HepG2 (cell line): Measurements from ENCODE around the gene DSPP. TPM values are rescaled to one million over a fixed set of nuclear protein-coding genes. Genes with fewer than 3 reads are reported as not detected.

Experiments used
- ATAC-seq: fragments of 200-7000 bp; cut with Tn5 transposase; 3 replicates; pipeline ENCODE4 v1.9.1; 2020; ENCODE audit warnings: mild to moderate bottlenecking, moderate library complexity
- BruUV-seq: library from RNA; stranded (reverse); fragments of 400-500 nt; replicated peaks from 2 replicates; lab custom pipeline; 2021; lab: Mats Ljungman, UMichigan
- CTCF ChIA-PET: fragments of 300-600 bp; formaldehyde crosslinking; extraction: SDS; loops from one replicate; lab custom pipeline; 2021; ENCODE audit warnings: low total read pairs, inconsistent platforms, low intra/inter-chr PET ratio; lab: Yijun Ruan, JAX
- POLR2A ChIA-PET: fragments of 350-600 bp; sonication (Branson Sonifier 250); formaldehyde crosslinking; loops from one replicate; lab custom pipeline; 2020; ENCODE audit warnings: antibody characterized with exemption, inconsistent platforms; lab: Yijun Ruan, JAX
- DNase-seq: peaks from one replicate; pipeline ENCODE4 v3.0.0-alpha.2; 2015; ENCODE audit warnings: low spot score
- FAIRE-seq: peaks from 3 replicates; lab custom pipeline; 2011; peaks lifted over from hg19 to GRCh38; lab: Jason Lieb, UNC
- H2AFZ ChIP-seq: one replicate; pipeline ENCODE4 v1.6.1; 2011; ENCODE audit warnings: low read length, inconsistent platforms
- H3K27ac ChIP-seq: fragments of 300-600 bp; 3 replicates; pipeline ENCODE4 v1.8.0; 2011; ENCODE audit warnings: mixed run types, mild to moderate bottlenecking, mixed read lengths, low read length, inconsistent platforms; ENCODE audit not compliant: insufficient read depth; ENCODE audit errors: extremely low read length
- H3K27me3 ChIP-seq, 2 experiments: fragments of 200-600 bp in 1 of 2; 2 replicates in 1 of 2; 3 replicates in 1 of 2; pipeline versions ENCODE4 v1.6.0 to v1.8.0; 2011; ENCODE audit warnings: low read length in 2 of 2, mild to moderate bottlenecking in 2 of 2, moderate library complexity in 2 of 2, inconsistent platforms in 1 of 2; ENCODE audit not compliant: insufficient read depth in 2 of 2, control insufficient read depth in 1 of 2
- H3K36me3 ChIP-seq, 2 experiments: fragments of 200-600 bp in 1 of 2; replicated peaks in 1 of 2; 2 replicates in 1 of 2; 3 replicates in 1 of 2; pipeline versions ENCODE4 v1.5.1 to v1.8.0; 2011; ENCODE audit warnings: low read length in 2 of 2, inconsistent platforms in 1 of 2; ENCODE audit not compliant: insufficient read depth in 2 of 2, control insufficient read depth in 1 of 2
- H3K4me1 ChIP-seq: 2 replicates; pipeline ENCODE4 v1.5.1; 2012; ENCODE audit warnings: low read length, inconsistent platforms; ENCODE audit not compliant: insufficient read depth
- H3K4me2 ChIP-seq: 2 replicates; pipeline ENCODE4 v1.6.0; 2011; ENCODE audit warnings: low read depth, low read length, inconsistent platforms
- H3K4me3 ChIP-seq, 3 experiments: fragments of 200-600 bp in 1 of 3; sonication (generic), shearing (Covaris generic) in 1 of 3; replicated peaks in 1 of 3; 2 replicates each; pipeline ENCODE4 v1.5.1; 2011 to 2016; ENCODE audit warnings: low read length in 3 of 3, inconsistent platforms in 2 of 3, low read depth in 2 of 3, mild to moderate bottlenecking in 2 of 3, control low read depth in 1 of 3, mixed read lengths in 1 of 3; ENCODE audit not compliant: insufficient read depth in 1 of 3
- H3K79me2 ChIP-seq: one replicate; pipeline ENCODE4 v1.6.1; 2011; ENCODE audit warnings: low read length, inconsistent platforms; ENCODE audit not compliant: insufficient read depth
- H3K9ac ChIP-seq: 2 replicates; pipeline ENCODE4 v1.6.0; 2011; ENCODE audit warnings: mild to moderate bottlenecking, low read depth, low read length, inconsistent platforms; ENCODE audit not compliant: insufficient read depth
- H3K9me3 ChIP-seq: 2 replicates; pipeline ENCODE4 v1.5.1; 2012; ENCODE audit warnings: mild to moderate bottlenecking, low read length
- H4K20me1 ChIP-seq: 2 replicates; pipeline ENCODE4 v1.6.0; 2011; ENCODE audit warnings: inconsistent platforms, mild to moderate bottlenecking, low read length, moderate library complexity; ENCODE audit not compliant: insufficient read depth
- AFF4 ChIP-seq: sonication (generic); formaldehyde crosslinking; IDR thresholded peaks from 2 replicates; pipeline ENCODE4 v1.4.0; 2020; ENCODE audit warnings: missing genetic modification reagents
- AHDC1 ChIP-seq: sonication (generic); formaldehyde crosslinking; IDR thresholded peaks from 2 replicates; pipeline ENCODE4 v1.5.1; 2020; ENCODE audit warnings: mild to moderate bottlenecking, missing genetic modification reagents, borderline replicate concordance
- ATF4 ChIP-seq, 2 experiments: fragments of 450-650 bp in 1 of 2; sonication (generic) in 1 of 2; formaldehyde crosslinking; IDR thresholded peaks; 2 replicates each; pipeline versions ENCODE4 v1.5.0 to v1.8.0; 2020 to 2022; ENCODE audit warnings: mild to moderate bottlenecking in 1 of 2, missing genetic modification reagents in 1 of 2
- HCFC1 ChIP-seq: fragments of 150-350 bp; IDR thresholded peaks from 2 replicates; pipeline ENCODE4 v1.6.1; 2014; ENCODE audit warnings: low read depth, low read length
- KDM5B ChIP-seq: sonication (generic); formaldehyde crosslinking; IDR thresholded peaks from 2 replicates; pipeline ENCODE4 v1.4.0; 2020; ENCODE audit warnings: missing genetic modification reagents, mild to moderate bottlenecking, borderline replicate concordance
- KDM6A ChIP-seq: IDR thresholded peaks from 2 replicates; pipeline ENCODE4 v1.6.1; 2016; ENCODE audit warnings: low read depth
- MBNL3 ChIP-seq: fragments of 250-450 bp; sonication (Bioruptor Pico); conservative IDR thresholded peaks from 2 replicates; pipeline ENCODE4 v1.8.0; 2022; ENCODE audit warnings: mild to moderate bottlenecking, inconsistent platforms
- MED8 ChIP-seq: sonication (generic); formaldehyde crosslinking; IDR thresholded peaks from 2 replicates; pipeline ENCODE4 v1.8.1; 2023; ENCODE audit warnings: mild to moderate bottlenecking, missing genetic modification reagents; ENCODE audit not compliant: insufficient replicate concordance
- MYPOP ChIP-seq: sonication (generic); formaldehyde crosslinking; IDR thresholded peaks from 2 replicates; pipeline ENCODE4 v1.8.1; 2023; ENCODE audit warnings: mild to moderate bottlenecking, moderate library complexity, missing genetic modification reagents
- REPIN1 ChIP-seq: sonication (generic); formaldehyde crosslinking; IDR thresholded peaks from 2 replicates; pipeline ENCODE4 v1.8.0; 2022; ENCODE audit warnings: missing genetic modification reagents, low read depth, mild to moderate bottlenecking, borderline replicate concordance
- ZNF816 ChIP-seq: sonication (generic); formaldehyde crosslinking; IDR thresholded peaks from 2 replicates; pipeline ENCODE4 v1.8.0; 2022; ENCODE audit warnings: missing genetic modification reagents, mild to moderate bottlenecking, borderline replicate concordance
- WGBS: methylation state at CpG from one replicate; pipeline ENCODE4 v1.1.6; 2017; ENCODE audit warnings: low lambda C conversion rate; 5-methylcytosine and 5-hydroxymethylcytosine counted together
- in situ Hi-C: cut with HindIII; loops from 2 replicates; pipeline ENCODE4 v1.10.0; 2017; ENCODE audit warnings: low pct_unique_long_range_greater_than_20kb; ENCODE audit not compliant: extremely low pct_ligation_motif_present
- intact Hi-C: fragments of 100-400 bp; cut with micrococcal nuclease; formaldehyde crosslinking; loops from one replicate; pipeline ENCODE4 v1.10.0; 2022; ENCODE audit not compliant: unreplicated experiment
- polyA plus RNA-seq, 8 experiments: library from polyadenylated mRNA; depleted of rRNA in 3 of 8; stranded (reverse) in 7 of 8; unstranded in 1 of 8; fragments of >200 nt; fragmentation: Illumina TruSeq in 4 of 8; extraction: Trizol in 4 of 8; gene quantifications; 2 replicates each; pipeline versions ENCODE4 v1.2.1 to v1.2.3, GENCODE V29; 2011 to 2016; ENCODE audit warnings: low read depth in 4 of 8, missing spikeins in 1 of 8, mixed read lengths in 1 of 8; ENCODE audit not compliant: insufficient read depth in 1 of 8
- total RNA-seq, 5 experiments: library from RNA; depleted of rRNA; stranded (reverse); fragments of >200 nt; fragmentation: Illumina TruSeq; extraction: Trizol; gene quantifications; 2 replicates each; pipeline ENCODE4 v1.2.3, GENCODE V29; 2016; ENCODE audit warnings: low read depth in 1 of 5

The DSPP gene
- total and polyA plus RNA-seq, 2 of the 13 experiments (the other 11 are each of a cell fraction or from before 2014, with no cell fraction given), result not detected

- peaks cover 2 to 4% of the 10 kb centered on the region in 2 experiments; a peak in 1 of 5 replicates for H3K27me3 ChIP-seq
- 5% methylated on average over 9 of the region's 9 CpGs for WGBS
- DNase-seq, result no peak
- no peak overlapping the region for H3K9ac ChIP-seq
- FAIRE-seq, result no peak
- H3K4me1 ChIP-seq, result no peaks in the 10 kb centered on the region
- no peak overlapping the region for H3K4me2 ChIP-seq
- H3K4me3 ChIP-seq, result no peak overlapping the region
- H3K79me2 ChIP-seq, result no peaks in the 10 kb centered on the region
- H3K9me3 ChIP-seq, result no peaks in the 10 kb centered on the region
- no peaks in the 10 kb centered on the region for H3K36me3 ChIP-seq
- H4K20me1 ChIP-seq, result no peaks in the 10 kb centered on the region
- H3K27ac ChIP-seq, result no peak overlapping the region
- ChIA-PET CTCF (no interaction called here), POLR2A (no interaction called here)
- in situ Hi-C loops, result no loop called here
- BruUV-seq, result no TSS peak
- no peak overlapping the region for H2AFZ ChIP-seq
- intact Hi-C loops, result no loop called here
- ATAC-seq, result no peak
- TF ChIP-seq KDM6A (no peak), AHDC1 (no peak), REPIN1 (CRISPR knock-in tag) (no peak), ATF4 (CRISPR knock-in tag; IDR thresholded peaks at IDR 0.05) (no peak), AFF4 (CRISPR knock-in tag) (no peak), KDM5B (no peak), MYPOP (CRISPR knock-in tag) (no peak), ZNF816 (no peak), HCFC1 (no peak), MBNL3 (CRISPR knock-in tag) (no peak), MED8 (no peak)
These were observed 54.5 kb downstream of the DSPP start for GRCh38 chr4:87662871-87663270.
